Stomach (tissue), 9 donors: Measurements from ENCODE around the gene ZMIZ1. TPM values are rescaled to one million over a fixed set of nuclear protein-coding genes. Genes with fewer than 3 reads are reported as not detected.

ENCODE experiments used
- DNase-seq, 2 donors: peaks; one replicate each; pipeline versions ENCODE4 v3.0.0 to v3.0.0-alpha.2; 2013 to 2019
- H3K27ac ChIP-seq, 5 donors: fragments of 200-600 bp in 4 of 5; sonication (generic) in 4 of 5; one replicate each; pipeline ENCODE4 v1.5.1; 2013 to 2019; ENCODE audit warnings: mild to moderate bottlenecking in 1 of 5, moderate library complexity in 1 of 5
- H3K27me3 ChIP-seq, 3 donors: fragments of 200-600 bp; sonication (generic); one replicate each; pipeline ENCODE4 v1.5.1; 2017 to 2019; ENCODE audit warnings: mixed run types in 1 of 3
- H3K36me3 ChIP-seq, 4 donors: fragments of 200-600 bp; sonication (generic); 1 replicate in 3 of 4; 2 replicates in 1 of 4; pipeline ENCODE4 v1.5.1; 2016 to 2019
- H3K4me1 ChIP-seq, 4 donors: fragments of 200-600 bp; sonication (generic); one replicate each; pipeline ENCODE4 v1.5.1; 2016 to 2019
- H3K4me3 ChIP-seq, 4 donors: fragments of 200-600 bp; sonication (generic) in 3 of 4; one replicate each; pipeline ENCODE4 v1.5.1; 2016 to 2019; ENCODE audit warnings: mild to moderate bottlenecking in 1 of 4
- H3K9me3 ChIP-seq, 4 donors: fragments of 200-600 bp; sonication (generic); one replicate each; pipeline ENCODE4 v1.5.1; 2016 to 2019
- CTCF ChIP-seq, 7 experiments: fragments of 450-650 bp in 4 of 7; fragments of 200-600 bp in 3 of 7; sonication (generic) in 3 of 7; IDR thresholded peaks; one replicate each; pipeline ENCODE4 v1.5.1; 2016 to 2019; ENCODE audit warnings: antibody characterized with exemption in 7 of 7, control low read depth in 2 of 7, mild to moderate bottlenecking in 1 of 7
- EP300 ChIP-seq: sonication (generic); formaldehyde crosslinking; IDR thresholded peaks from one replicate; pipeline ENCODE4 v1.6.1; 2017; ENCODE audit warnings: antibody characterized with exemption
- POLR2A ChIP-seq, 4 donors: fragments of 450-650 bp; IDR thresholded peaks; one replicate each; pipeline ENCODE4 v1.6.1; 2016; ENCODE audit warnings: antibody characterized with exemption in 4 of 4, control low read depth in 2 of 4, mild to moderate bottlenecking in 1 of 4, moderate library complexity in 1 of 4
- POLR2AphosphoS5 ChIP-seq, 3 donors: sonication (generic); formaldehyde crosslinking; IDR thresholded peaks; one replicate each; pipeline ENCODE4 v1.6.1; 2016; ENCODE audit warnings: antibody characterized with exemption in 3 of 3
- WGBS, 5 donors: extraction: QIAGEN DNeasy Blood & Tissue Kit in 3 of 5; methylation state at CpG; one replicate each; pipeline versions ENCODE4 v1.1.5 to v1.1.7; 2013 to 2018; 5-methylcytosine and 5-hydroxymethylcytosine counted together
- intact Hi-C: fragments of 100-400 bp; cut with DNase I; formaldehyde crosslinking; loops from one replicate; pipeline ENCODE4 v1.15.1; 2023; ENCODE audit warnings: low total_unique reads
- polyA plus RNA-seq, 3 donors: library from polyadenylated mRNA; stranded (reverse); fragments of 200-250 nt; gene quantifications; one replicate each; pipeline ENCODE4 v1.2.3, GENCODE V29; 2013
- total RNA-seq, 5 donors: library from RNA; depleted of rRNA; stranded (reverse); fragments of >200 nt; gene quantifications; one replicate each; pipeline versions ENCODE4 v1.1.0 to v1.2.3, GENCODE V29; 2014 to 2016
- donor health status: healthy with polysubstance abuse.
- donor health status: Bipolar disorder and iron deficiency.
- donor health status: healthy.

ZMIZ1 gene
- total and polyA plus RNA-seq, 8 donors, result 17.7 to 103 (median 26.3) TPM

GRCh38 chr10:79023240-79024162 lies 45.3 kb upstream of the ZMIZ1 start:
- DNase-seq, result no peak
- Histone ChIP-seq H3K27ac (peak overlapping the region in 2 of 5 donors; percentile 0 to 70), H3K4me1 (peaks cover 5 to 47% (median 23%) of the 10 kb centered on the region in 4 donors), H3K9me3 (no peaks in the 10 kb centered on the region), H3K36me3 (no peaks in the 10 kb centered on the region), H3K27me3 (no peaks in the 10 kb centered on the region), H3K4me3 (no peak overlapping the region)
- WGBS, 5 donors, result 56 to 86% (median 73%) methylated on average over 13 of the region's 13 CpGs
- intact Hi-C loops, result no loop called here
- no peak for TF ChIP-seq EP300
- no peak for TF ChIP-seq CTCF (IDR thresholded peaks at IDR 0.05)
- TF ChIP-seq POLR2AphosphoS5 (IDR thresholded peaks at IDR 0.05), result no peak
- no peak for TF ChIP-seq POLR2A (IDR thresholded peaks at IDR 0.05)

GRCh38 chr10:79024296-79024695 lies 44.5 kb upstream of the ZMIZ1 start:
- Histone ChIP-seq H3K27ac (peak overlapping the region in 1 of 5 donors; percentile 70), H3K4me1 (peaks cover 5 to 47% (median 23%) of the 10 kb centered on the region in 4 donors), H3K9me3 (no peaks in the 10 kb centered on the region), H3K36me3 (no peaks in the 10 kb centered on the region), H3K27me3 (no peaks in the 10 kb centered on the region), H3K4me3 (no peak overlapping the region)
- WGBS, 5 donors, result 89 to 100% (median 95%) methylated on average over 6 of the region's 6 CpGs
- intact Hi-C loops, result no loop called here
- TF ChIP-seq POLR2A (IDR thresholded peaks at IDR 0.05) (no peak), POLR2AphosphoS5 (IDR thresholded peaks at IDR 0.05) (no peak), CTCF (IDR thresholded peaks at IDR 0.05) (no peak), EP300 (no peak)
- DNase-seq, result no peak

GRCh38 chr10:79024720-79025198 lies 44.0 kb upstream of the ZMIZ1 start:
- 70 to 95% (median 86%) methylated on average over 3 to 5 of the region's 5 CpGs for WGBS, 5 donors
- H3K9me3 ChIP-seq, result no peaks in the 10 kb centered on the region
- no peaks in the 10 kb centered on the region for H3K36me3 ChIP-seq
- H3K4me3 ChIP-seq, result no peak overlapping the region
- no peak for DNase-seq
- intact Hi-C loops, result no loop called here
- TF ChIP-seq POLR2A (IDR thresholded peaks at IDR 0.05), result no peak
- TF ChIP-seq POLR2AphosphoS5 (IDR thresholded peaks at IDR 0.05), result no peak
- no peak for TF ChIP-seq CTCF (IDR thresholded peaks at IDR 0.05)
- no peak for TF ChIP-seq EP300
- no peaks in the 10 kb centered on the region for H3K27me3 ChIP-seq
- peak overlapping the region in 2 of 5 donors; percentile 39 to 70 for H3K27ac ChIP-seq
- H3K4me1 ChIP-seq, result peaks cover 5 to 47% (median 23%) of the 10 kb centered on the region in 4 donors

GRCh38 chr10:79025199-79025832 lies 43.5 kb upstream of the ZMIZ1 start:
- Histone ChIP-seq H3K4me1 (peaks cover 5 to 47% (median 23%) of the 10 kb centered on the region in 4 donors), H3K4me3 (no peak overlapping the region), H3K36me3 (no peaks in the 10 kb centered on the region), H3K27ac (peak overlapping the region in 2 of 5 donors; percentile 39 to 70), H3K9me3 (no peaks in the 10 kb centered on the region), H3K27me3 (no peaks in the 10 kb centered on the region)
- 45 to 68% (median 54%) methylated on average over 20 to 22 of the region's 22 CpGs for WGBS, 5 donors
- peak in 1 of 2 donors; percentile 89 for DNase-seq
- TF ChIP-seq POLR2A (IDR thresholded peaks at IDR 0.05) (no peak), EP300 (peak; percentile 39), POLR2AphosphoS5 (IDR thresholded peaks at IDR 0.05) (peak in 2 of 3 donors; percentile 16 to 41)
- intact Hi-C loops, result no loop called here
